Suprapubic skin (tissue), 4 donors: ENCODE data around the gene MAP3K20. TPM values are rescaled to one million over a fixed set of nuclear protein-coding genes. Genes with fewer than 3 reads are reported as not detected.

Source experiments
- DNase-seq, 2 donors: peaks; one replicate each; pipeline ENCODE4 v3.0.0-alpha.2; 2019; ENCODE audit warnings: low spot score in 2 of 2
- H3K27ac ChIP-seq: fragments of 200-600 bp; sonication (generic); one replicate; pipeline ENCODE4 v1.5.1; 2019
- H3K27me3 ChIP-seq: fragments of 200-600 bp; sonication (generic); one replicate; pipeline ENCODE4 v1.5.1; 2019
- H3K36me3 ChIP-seq: fragments of 200-600 bp; sonication (generic); one replicate; pipeline ENCODE4 v1.5.1; 2019
- H3K4me1 ChIP-seq: fragments of 200-600 bp; sonication (generic); one replicate; pipeline ENCODE4 v1.5.1; 2019
- H3K4me3 ChIP-seq: fragments of 200-600 bp; sonication (generic); one replicate; pipeline ENCODE4 v1.5.1; 2019; ENCODE audit warnings: mild to moderate bottlenecking
- H3K9me3 ChIP-seq: fragments of 200-600 bp; sonication (generic); one replicate; pipeline ENCODE4 v1.5.1; 2019
- EP300 ChIP-seq: sonication (generic); formaldehyde crosslinking; IDR thresholded peaks from one replicate; pipeline ENCODE4 v1.6.1; 2017; ENCODE audit warnings: antibody characterized with exemption
- POLR2A ChIP-seq, 2 donors: fragments of 450-650 bp; IDR thresholded peaks; one replicate each; pipeline ENCODE4 v1.6.1; 2017; ENCODE audit warnings: antibody characterized with exemption in 2 of 2, mild to moderate bottlenecking in 2 of 2, moderate library complexity in 2 of 2
- POLR2AphosphoS5 ChIP-seq, 3 donors: sonication (generic); formaldehyde crosslinking; IDR thresholded peaks; one replicate each; pipeline ENCODE4 v1.6.1; 2017; ENCODE audit warnings: antibody characterized with exemption in 3 of 3
- WGBS: methylation state at CpG from one replicate; pipeline ENCODE4 v1.1.5; 2018; 5-methylcytosine and 5-hydroxymethylcytosine counted together
- total RNA-seq, 4 donors: library from RNA; depleted of rRNA; stranded (reverse); fragments of >200 nt; gene quantifications; one replicate each; pipeline ENCODE4 v1.1.0, GENCODE V29; 2016
- TF ChIP-seq, protein P1 (sequence below), 2 donors: fragments of 200-600 bp in 1 of 2; fragments of 450-650 bp in 1 of 2; sonication (generic) in 1 of 2; IDR thresholded peaks; one replicate each; pipeline ENCODE4 v1.5.1; 2016 to 2019; ENCODE audit warnings: antibody characterized with exemption in 2 of 2, mild to moderate bottlenecking in 1 of 2, moderate library complexity in 1 of 2

Gene MAP3K20
- total RNA-seq, 4 donors from 2014 or later = 26.2 to 40.3 (median 33.6) TPM

DNA sequence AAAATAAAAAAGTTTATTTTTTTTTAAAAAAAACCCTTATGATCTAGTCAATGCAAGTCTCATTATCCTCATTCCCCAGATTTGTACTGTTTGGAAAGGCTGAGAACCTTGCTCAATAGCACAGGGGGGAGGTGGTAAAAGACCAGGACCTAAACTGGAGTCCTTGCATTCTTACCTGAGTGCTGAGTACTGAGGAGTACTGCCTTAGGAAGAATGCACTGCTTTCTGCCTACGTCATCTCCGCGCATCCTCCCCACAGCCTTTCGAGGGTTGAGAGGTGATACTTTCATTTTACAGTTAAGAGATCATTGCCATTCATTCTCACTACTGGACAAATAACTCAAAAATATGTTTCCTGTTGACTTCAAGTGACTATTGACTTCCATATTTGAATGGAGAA lies 73.8 kb downstream of the MAP3K20 start:
- no peaks in the 10 kb centered on the region for H3K36me3 ChIP-seq
- no peak for DNase-seq
- no peaks in the 10 kb centered on the region for H3K9me3 ChIP-seq
- no peak for TF ChIP-seq POLR2AphosphoS5 (IDR thresholded peaks at IDR 0.05)
- no peak overlapping the region for H3K27ac ChIP-seq
- WGBS = 91% methylated on average over 4 of the region's 4 CpGs
- H3K27me3 ChIP-seq = no peaks in the 10 kb centered on the region
- no peak overlapping the region for H3K4me3 ChIP-seq
- peaks cover 2% of the 10 kb centered on the region for H3K4me1 ChIP-seq

DNA sequence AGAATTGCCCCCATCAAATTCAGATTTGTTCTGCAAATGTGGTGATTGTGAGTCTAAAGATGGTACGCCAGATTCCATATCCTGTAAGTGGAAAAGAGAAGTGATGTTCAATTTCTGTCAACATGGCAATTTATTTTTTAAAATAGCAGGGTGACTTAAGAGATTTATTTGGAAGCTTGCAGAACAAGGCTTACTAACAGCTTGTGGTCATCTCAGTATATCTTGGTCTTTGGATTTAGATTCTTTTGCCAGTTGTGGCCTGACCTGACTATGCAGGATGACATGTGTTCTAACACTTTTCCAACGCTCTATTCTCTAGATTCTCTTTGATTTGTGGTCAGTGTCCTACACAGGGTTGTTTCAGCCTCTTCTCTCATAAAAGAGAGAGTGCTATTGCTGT lies 74.4 kb downstream of the MAP3K20 start:
- Histone ChIP-seq H3K4me1 (peaks cover 2% of the 10 kb centered on the region), H3K27ac (no peak overlapping the region), H3K9me3 (no peaks in the 10 kb centered on the region), H3K27me3 (no peaks in the 10 kb centered on the region), H3K4me3 (no peak overlapping the region), H3K36me3 (no peaks in the 10 kb centered on the region)
- DNase-seq = no peak
- TF ChIP-seq EP300 (no peak), POLR2AphosphoS5 (IDR thresholded peaks at IDR 0.05) (no peak), POLR2A (IDR thresholded peaks at IDR 0.05) (no peak)
- TF ChIP-seq, protein P1, sequence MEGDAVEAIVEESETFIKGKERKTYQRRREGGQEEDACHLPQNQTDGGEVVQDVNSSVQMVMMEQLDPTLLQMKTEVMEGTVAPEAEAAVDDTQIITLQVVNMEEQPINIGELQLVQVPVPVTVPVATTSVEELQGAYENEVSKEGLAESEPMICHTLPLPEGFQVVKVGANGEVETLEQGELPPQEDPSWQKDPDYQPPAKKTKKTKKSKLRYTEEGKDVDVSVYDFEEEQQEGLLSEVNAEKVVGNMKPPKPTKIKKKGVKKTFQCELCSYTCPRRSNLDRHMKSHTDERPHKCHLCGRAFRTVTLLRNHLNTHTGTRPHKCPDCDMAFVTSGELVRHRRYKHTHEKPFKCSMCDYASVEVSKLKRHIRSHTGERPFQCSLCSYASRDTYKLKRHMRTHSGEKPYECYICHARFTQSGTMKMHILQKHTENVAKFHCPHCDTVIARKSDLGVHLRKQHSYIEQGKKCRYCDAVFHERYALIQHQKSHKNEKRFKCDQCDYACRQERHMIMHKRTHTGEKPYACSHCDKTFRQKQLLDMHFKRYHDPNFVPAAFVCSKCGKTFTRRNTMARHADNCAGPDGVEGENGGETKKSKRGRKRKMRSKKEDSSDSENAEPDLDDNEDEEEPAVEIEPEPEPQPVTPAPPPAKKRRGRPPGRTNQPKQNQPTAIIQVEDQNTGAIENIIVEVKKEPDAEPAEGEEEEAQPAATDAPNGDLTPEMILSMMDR (IDR thresholded peaks at IDR 0.05) = no peak
- WGBS = 68% methylated on average over 2 of the region's 2 CpGs

DNA sequence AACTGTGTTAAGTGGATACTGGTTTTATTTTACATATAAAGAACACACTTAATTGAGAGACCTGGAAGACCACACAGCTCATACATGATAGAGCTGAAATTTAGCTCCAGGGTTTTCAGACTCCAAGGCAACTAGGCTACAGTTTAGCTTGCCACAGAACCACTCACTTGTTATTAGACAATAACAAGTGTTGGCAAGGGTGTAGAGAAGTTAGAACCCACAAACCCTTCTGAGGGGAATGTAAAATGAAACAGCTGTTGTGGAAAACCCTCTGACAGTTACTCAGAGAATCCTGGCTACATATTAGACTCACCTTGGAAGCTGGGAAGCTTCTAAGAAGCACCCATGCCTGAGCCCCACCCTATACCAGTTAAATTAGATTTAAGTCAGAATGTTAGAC lies 75.3 kb downstream of the MAP3K20 start:
- TF ChIP-seq POLR2A (IDR thresholded peaks at IDR 0.05) = no peak
- TF ChIP-seq, protein P1 (IDR thresholded peaks at IDR 0.05) = no peak
- no peak for TF ChIP-seq EP300
- TF ChIP-seq POLR2AphosphoS5 (IDR thresholded peaks at IDR 0.05) = no peak
- no peak for DNase-seq
- H3K27me3 ChIP-seq = no peaks in the 10 kb centered on the region
- H3K9me3 ChIP-seq = no peaks in the 10 kb centered on the region
- no peaks in the 10 kb centered on the region for H3K36me3 ChIP-seq
- no peak overlapping the region for H3K4me3 ChIP-seq
- H3K4me1 ChIP-seq = peaks cover 2% of the 10 kb centered on the region
- H3K27ac ChIP-seq = no peak overlapping the region

DNA sequence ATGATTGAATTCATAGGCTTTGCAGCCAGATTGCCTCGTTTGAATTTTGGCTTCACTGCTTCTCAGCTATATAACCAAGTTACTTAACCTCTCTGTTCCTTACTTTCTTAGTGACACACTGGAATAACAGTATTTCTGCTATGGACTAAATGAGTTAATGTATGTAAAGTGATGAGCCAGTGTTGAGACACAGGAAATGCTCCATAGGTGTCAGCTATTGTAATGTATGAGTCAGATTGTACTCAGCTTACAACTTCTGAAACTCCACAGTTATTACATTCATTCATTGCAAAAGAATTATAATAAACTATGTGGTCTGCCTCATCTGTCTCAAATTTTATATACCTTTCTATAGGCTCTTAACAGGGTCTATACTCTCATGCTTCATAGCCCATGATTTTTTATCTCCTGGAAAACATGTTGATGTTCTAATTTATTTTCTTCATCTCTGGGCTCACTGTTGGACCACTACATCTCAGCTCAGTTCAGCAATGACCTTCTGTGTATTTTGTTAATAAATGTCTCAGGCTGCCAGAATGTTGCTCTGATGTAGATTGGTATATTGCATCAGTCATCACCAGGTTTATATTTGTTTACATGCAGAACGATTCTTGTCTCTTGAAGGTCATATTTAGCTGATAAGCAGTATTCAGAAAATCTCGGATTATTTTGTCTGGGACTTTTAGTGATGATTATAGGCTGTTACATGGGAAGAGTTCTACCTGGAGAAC lies 76.2 kb downstream of the MAP3K20 start:
- Histone ChIP-seq H3K27me3 (no peaks in the 10 kb centered on the region), H3K4me1 (peaks cover 2% of the 10 kb centered on the region), H3K27ac (no peak overlapping the region), H3K9me3 (no peaks in the 10 kb centered on the region), H3K4me3 (no peak overlapping the region), H3K36me3 (no peaks in the 10 kb centered on the region)
- DNase-seq = no peak
- 65% methylated on average over 3 of the region's 3 CpGs for WGBS
- no peak for TF ChIP-seq POLR2A (IDR thresholded peaks at IDR 0.05)
- TF ChIP-seq POLR2AphosphoS5 (IDR thresholded peaks at IDR 0.05) = no peak
- TF ChIP-seq EP300 = no peak
- TF ChIP-seq, protein P1 (IDR thresholded peaks at IDR 0.05) = no peak

DNA sequence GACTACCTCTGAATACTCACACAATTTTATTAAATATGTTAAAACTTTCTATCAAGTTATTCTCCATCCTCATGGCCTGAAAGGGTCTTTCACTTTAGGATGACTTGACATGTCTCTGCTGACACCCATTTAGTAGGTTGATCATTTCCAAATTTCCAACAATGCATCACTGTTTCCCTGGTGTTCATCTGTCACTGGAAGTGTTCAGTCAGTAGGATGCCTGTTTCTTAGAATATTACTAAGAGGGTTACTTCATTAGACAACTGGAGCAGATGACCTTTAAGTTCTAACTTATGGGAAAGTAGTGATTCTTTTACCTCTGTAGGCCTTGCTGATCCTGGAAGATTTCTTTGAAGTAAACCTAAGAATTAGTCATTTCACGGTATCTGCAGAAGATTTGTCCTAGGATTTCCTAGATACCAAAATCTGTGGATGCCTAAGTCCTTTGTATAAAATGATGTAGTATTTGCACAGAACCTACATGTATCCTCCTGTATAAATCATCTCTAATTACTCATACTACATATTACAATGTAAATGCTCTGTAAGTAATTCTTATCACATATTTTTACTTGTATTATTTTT lies 77.7 kb downstream of the MAP3K20 start:
- WGBS = 97% methylated on average over 1 of the region's 1 CpG

More for the DNA sequence above, 77.7 kb downstream of the MAP3K20 start:
- Histone ChIP-seq H3K9me3 (no peaks in the 10 kb centered on the region), H3K4me1 (peaks cover 2% of the 10 kb centered on the region), H3K27ac (no peak overlapping the region), H3K4me3 (no peak overlapping the region), H3K36me3 (no peaks in the 10 kb centered on the region), H3K27me3 (no peaks in the 10 kb centered on the region)
- TF ChIP-seq, protein P1 (IDR thresholded peaks at IDR 0.05) = no peak
- TF ChIP-seq EP300 (no peak), POLR2AphosphoS5 (IDR thresholded peaks at IDR 0.05) (no peak), POLR2A (IDR thresholded peaks at IDR 0.05) (no peak)
- no peak for DNase-seq
